SIG-M5 (cell line): Measurements from ENCODE around the gene DLGAP4.

Source experiments
- DNase-seq: peaks from one replicate; lab custom pipeline; 2025; lab: John Stamatoyannopoulos, UW

DLGAP4 gene

GRCh38 chr20:36307412-36308325, 1.5 kb downstream of the DLGAP4 start:
- DNase-seq: no peak

DNA sequence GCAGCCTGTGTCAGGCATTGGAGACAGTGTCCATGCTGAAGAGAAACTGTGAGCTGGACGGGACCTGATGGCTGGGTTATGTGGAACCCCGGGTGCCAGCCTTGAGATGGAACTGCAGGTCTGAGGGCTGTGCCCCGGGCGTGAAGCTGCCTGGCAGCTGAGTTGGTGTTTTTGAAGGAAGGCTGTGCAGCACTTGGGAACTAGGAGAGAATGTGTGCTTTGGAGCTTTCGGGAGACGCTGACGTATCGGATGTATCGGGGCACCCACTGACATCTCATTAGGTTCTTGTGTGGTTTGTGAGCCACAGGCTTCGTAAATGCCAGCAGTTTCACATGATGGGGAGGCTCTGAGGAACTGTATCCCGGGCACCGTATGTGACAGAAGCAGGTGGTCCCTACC, 2.2 kb downstream of the DLGAP4 start:
- DNase-seq: no peak

- no peak for DNase-seq
Observed at GRCh38 chr20:36308986-36309385, 2.8 kb downstream of the DLGAP4 start.

- DNase-seq: no peak
Observed at GRCh38 chr20:36309643-36310042, 3.5 kb downstream of the DLGAP4 start.

- DNase-seq: no peak
Observed at GRCh38 chr20:36310215-36310981, 4.3 kb downstream of the DLGAP4 start.

DNA sequence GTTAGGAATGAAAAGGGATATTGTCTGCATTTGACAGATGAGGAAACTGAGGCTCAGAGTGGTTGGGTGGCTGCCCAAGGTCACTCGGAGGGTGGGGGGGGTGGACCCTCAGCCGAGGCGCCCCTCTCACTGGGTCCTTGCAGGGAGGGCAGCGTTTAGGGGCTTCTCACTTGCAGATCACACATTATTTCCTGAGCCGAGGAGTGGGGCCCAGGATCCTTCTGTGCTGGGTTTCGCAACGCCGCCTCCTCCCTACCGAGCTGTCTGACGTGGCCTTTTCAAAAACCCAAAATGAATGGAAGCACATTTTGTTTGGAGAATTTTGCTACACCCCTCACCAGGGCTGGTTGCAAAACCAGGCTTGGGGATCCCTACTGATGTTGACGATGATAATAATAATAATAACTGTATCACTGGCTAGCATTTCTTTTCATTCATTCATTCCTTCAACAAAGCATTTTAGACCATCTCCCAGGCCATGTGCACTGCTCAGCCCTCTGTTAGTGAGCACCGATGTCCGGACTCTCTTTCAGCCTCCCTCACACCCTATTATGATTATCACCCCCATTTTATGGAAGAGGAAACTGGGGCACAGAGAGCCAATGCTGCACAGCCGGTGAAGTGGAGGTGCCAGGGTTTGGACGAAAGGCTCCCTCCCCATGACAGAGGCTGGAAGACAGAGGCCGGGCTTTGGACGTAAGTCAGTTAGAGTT, 5.2 kb downstream of the DLGAP4 start:
- DNase-seq: no peak

DNA sequence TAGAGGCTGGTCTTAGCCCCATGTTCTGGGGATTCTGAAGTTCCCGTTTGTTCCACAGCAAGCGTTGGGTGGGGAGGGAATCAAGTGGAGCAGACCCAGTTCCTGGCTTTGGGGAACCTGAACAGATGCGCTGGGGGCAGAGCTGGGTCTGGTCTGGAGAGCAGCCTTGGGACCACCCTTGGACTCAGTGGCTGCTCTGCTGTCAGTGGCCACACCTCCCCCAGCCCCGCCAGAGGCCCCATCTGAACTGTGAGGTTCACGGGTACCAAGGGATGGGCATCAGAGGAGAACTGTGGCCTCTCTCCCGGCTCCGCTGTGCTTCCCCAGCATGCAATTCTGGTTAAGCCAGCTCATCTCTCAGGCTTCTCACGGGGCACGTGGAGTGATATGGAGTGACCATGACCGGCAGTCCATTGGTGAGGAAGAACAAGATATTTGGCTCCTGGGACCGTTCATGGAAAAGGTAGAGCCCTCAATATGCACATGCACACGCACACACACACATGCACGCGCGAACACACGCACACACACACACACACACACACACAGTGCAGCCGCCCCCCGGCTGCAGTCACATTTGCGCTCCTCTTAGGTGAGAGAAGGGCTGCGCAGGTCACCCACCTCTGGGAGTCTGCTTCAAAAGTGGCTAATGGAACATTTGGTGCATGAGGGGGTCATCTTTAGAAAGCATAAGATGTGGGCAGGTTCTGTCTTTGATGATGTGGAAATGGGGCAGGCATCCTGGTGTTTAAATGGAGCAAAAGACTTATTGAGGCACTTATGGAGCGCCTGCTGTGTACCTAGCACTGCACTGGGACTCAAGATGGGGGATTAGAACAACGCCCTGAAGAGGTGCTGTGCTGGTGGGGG, 6.0 kb downstream of the DLGAP4 start:
- no peak for DNase-seq

DNA sequence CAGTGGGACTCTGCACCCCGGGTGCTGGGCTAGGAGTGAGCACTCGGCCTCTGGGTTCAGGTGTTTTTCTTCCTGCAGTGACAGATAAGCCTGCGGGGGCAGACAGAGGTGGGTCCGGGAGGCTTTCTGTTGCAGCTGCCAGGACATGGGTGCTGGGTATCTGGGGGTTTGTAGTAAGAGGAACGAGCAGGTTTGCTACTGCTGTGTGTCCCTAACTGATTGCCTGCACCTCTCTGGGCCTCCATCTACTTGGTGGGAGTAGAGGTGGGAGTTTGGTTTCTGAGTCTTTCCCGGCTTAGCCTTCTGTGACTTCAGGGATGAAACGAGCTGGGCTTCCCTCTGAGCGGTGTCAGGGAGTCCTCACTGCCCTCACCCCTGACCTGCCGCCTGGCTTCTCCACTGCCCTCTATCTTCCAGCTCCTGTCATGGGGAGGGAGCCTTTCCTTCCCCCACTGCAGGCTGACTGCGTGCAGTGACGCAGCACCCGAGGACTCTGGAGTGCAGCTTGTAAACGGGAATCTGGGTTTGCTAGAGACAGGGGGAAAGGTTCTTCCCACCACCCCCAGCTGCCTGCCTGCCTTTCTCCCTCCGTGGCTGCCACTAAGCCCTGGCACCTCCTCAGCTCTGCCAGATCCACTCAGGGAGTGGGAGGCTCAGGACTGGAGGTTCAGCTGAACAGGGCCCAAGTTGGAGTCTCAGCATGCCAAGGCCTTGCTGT, 6.7 kb downstream of the DLGAP4 start:
- no peak for DNase-seq

DNA sequence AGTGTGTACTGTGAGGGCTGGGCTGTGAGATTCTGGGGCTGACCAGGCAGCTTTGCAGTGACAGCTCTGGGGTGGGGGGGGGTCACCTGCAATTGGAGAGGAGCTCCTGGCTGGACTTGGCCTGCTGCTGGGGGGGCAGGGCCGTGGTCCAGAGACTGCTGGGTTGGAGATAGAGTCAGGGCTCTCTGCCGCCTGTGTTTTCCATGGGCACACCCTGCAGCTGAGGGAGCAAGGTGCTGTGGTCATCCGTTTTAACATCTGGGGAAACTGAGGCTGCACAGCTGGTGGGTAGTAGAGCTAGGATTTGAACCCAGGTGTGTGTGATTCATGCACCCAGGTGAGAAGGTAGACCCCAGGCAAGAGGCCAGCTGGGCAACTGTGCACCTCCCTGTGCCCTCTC, 7.3 kb downstream of the DLGAP4 start:
- DNase-seq: no peak

- no peak for DNase-seq
Observed at GRCh38 chr20:36313926-36314325, 7.8 kb downstream of the DLGAP4 start.

DNA sequence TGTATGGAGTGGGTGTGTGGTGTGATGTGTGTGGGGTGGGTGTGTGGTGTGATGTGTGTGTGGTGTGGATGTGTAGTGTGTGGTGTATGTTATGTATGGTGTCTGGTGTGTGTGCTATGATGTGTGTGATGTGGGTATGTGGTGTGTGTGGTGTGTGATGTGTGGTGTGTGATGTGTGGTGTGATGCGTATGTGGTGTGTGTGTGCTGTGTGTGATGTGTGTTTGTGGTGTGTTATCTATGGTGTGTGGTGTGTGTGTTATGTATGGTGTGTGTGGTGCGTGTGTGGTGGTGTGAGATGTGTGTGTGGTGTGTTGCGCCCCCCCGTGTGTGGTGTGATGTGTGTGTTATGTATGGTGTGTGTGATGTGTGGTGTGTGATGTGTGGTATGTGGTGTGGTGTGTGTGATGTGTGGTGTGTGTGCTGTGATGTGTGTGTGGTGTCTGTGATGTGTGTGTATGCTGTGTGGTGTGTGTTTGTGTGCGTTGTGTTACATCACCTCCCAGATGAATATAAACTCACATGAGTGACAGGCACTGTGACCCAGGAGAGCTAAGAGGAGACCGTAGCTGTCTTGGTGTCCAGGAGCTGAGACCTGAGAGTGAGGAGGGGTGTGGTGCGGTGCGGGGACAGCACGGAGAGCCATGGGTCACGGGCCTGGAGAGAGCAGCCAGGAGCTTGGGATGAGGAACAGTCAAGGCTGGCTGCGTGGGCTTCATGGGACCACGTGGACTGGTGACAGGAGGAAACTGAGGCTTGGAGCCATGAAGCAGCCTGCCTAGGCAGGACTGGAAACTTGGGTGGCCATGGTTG, 8.8 kb downstream of the DLGAP4 start:
- no peak for DNase-seq

- no peak for DNase-seq
Observed at GRCh38 chr20:36315545-36316351, 9.6 kb downstream of the DLGAP4 start.

- DNase-seq: no peak
Observed at GRCh38 chr20:36317675-36318074, 11.5 kb downstream of the DLGAP4 start.

DNA sequence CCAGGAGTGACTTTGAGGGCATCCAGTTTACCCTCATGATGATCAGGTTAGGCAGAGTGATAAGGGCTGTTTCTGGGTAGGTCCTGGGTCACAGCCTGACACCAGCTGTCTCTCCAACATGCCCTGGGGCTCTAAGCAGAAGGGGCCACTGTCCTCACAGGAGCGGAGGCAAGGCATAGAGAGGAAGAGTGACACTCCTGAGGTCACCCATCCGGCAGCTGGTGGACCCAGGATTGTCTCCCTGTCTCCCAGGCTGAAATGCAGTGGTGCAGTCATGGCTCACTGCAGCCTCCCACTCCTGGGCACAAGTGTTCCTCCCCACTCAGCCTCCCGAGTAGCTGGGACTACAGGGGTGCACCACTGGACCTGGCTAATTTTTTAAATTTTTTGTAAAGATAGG, 12.0 kb downstream of the DLGAP4 start:
- DNase-seq: no peak

GRCh38 chr20:36319356-36320260, 13.5 kb downstream of the DLGAP4 start:
- DNase-seq: no peak

GRCh38 chr20:36320261-36320897, 14.2 kb downstream of the DLGAP4 start:
- DNase-seq: no peak

GRCh38 chr20:36320898-36321695, 15.0 kb downstream of the DLGAP4 start:
- DNase-seq: no peak
